ENCODE measurements around the gene TKT.
A peak's percentile ranks its signal among the peaks of the same experiment; 100 is the strongest.
"Not testable (repeated sequence)": the region's sequence is repeated elsewhere in the genome, so short reads cannot be mapped to it uniquely, and the experiment has no call there.

TKT gene
- long read RNA-seq, donor 1, full-length matches to known transcripts = 35 of 73 reads
- long read RNA-seq, donor 1, partial matches to known transcripts = 38 of 73 reads
- long read RNA-seq, donor 1, other reads (novel, unspliced or antisense) = 0 of 73 reads
- long read RNA-seq, donor 2, transcript TKT-208 (14 exons, 3,010 nt) = major isoform, 17 of 39 reads
- long read RNA-seq, donor 2, partial matches to known transcripts = 20 of 39 reads
- long read RNA-seq, donor 2, other reads (novel, unspliced or antisense) = 0 of 39 reads
- long read RNA-seq, donor 3, transcript TKT-208 (14 exons, 3,010 nt) = major isoform, 13 of 29 reads
- long read RNA-seq, donor 3, partial matches to known transcripts = 13 of 29 reads
- long read RNA-seq, donor 3, other reads (novel, unspliced or antisense) = 0 of 29 reads
- long read RNA-seq, donor 4, transcript TKT-208 (14 exons, 3,010 nt) = major isoform, 18 of 80 reads
- long read RNA-seq, donor 4, partial matches to known transcripts = 56 of 80 reads
- long read RNA-seq, donor 4, other reads (novel, unspliced or antisense) = 0 of 80 reads
- long read RNA-seq, donor 5, transcript TKT-208 (14 exons, 3,010 nt) = major isoform, 36 of 69 reads
- long read RNA-seq, donor 5, partial matches to known transcripts = 27 of 69 reads
- long read RNA-seq, donor 5, other reads (novel, unspliced or antisense) = 5 of 69 reads
- long read RNA-seq, donor 6, full-length matches to known transcripts = 25 of 78 reads
- long read RNA-seq, donor 6, partial matches to known transcripts = 53 of 78 reads
- long read RNA-seq, donor 6, other reads (novel, unspliced or antisense) = 0 of 78 reads
- long read RNA-seq, donor 7, transcript TKT-208 (14 exons, 3,010 nt) = major isoform, 23 of 98 reads
- long read RNA-seq, donor 7, transcript TKT-207 (8 exons, 1,972 nt) = minor isoform, 6 of 98 reads
- long read RNA-seq, donor 7, partial matches to known transcripts = 62 of 98 reads
- long read RNA-seq, donor 7, other reads (novel, unspliced or antisense) = 0 of 98 reads
- long read RNA-seq, donor 8, transcript TKT-208 (14 exons, 3,010 nt) = major isoform, 15 of 36 reads
- long read RNA-seq, donor 8, partial matches to known transcripts = 13 of 36 reads
- long read RNA-seq, donor 8, other reads (novel, unspliced or antisense) = 5 of 36 reads

- peak; percentile 60 for DNase-seq
Observed at GRCh38 chr3:53255775-53256703, at the start of gene TKT. Gene TKT (minus strand): TSS chr3:53256022. CDS start chr3:53255942, 80 bp downstream.

GRCh38 chr3:53303957-53304356, 48.1 kb upstream of the TKT start:
- no peak for DNase-seq

- DNase-seq = no peak
Observed at GRCh38 chr3:53303549-53303948, 47.7 kb upstream of the TKT start.

GRCh38 chr3:53300826-53301225, 45.0 kb upstream of the TKT start:
- DNase-seq = no peak

- DNase-seq = peak; percentile 32
Observed at GRCh38 chr3:53299611-53300023, 43.8 kb upstream of the TKT start.

- DNase-seq = no peak
Observed at GRCh38 chr3:53295410-53295809, 39.6 kb upstream of the TKT start.

GRCh38 chr3:53293867-53294266, 38.0 kb upstream of the TKT start:
- DNase-seq = no peak

GRCh38 chr3:53288214-53288613, 32.4 kb upstream of the TKT start:
- DNase-seq = no peak

- DNase-seq = no peak
Observed at GRCh38 chr3:53287131-53287629, 31.4 kb upstream of the TKT start.

GRCh38 chr3:53286727-53287126, 30.9 kb upstream of the TKT start:
- DNase-seq = no peak

- DNase-seq = no peak
Observed at GRCh38 chr3:53282581-53282980, 26.8 kb upstream of the TKT start.

GRCh38 chr3:53278667-53279066, 22.8 kb upstream of the TKT start:
- DNase-seq = no peak

- no peak for DNase-seq
Observed at GRCh38 chr3:53274938-53275605, 19.2 kb upstream of the TKT start.

GRCh38 chr3:53273146-53273670, 17.4 kb upstream of the TKT start:
- no peak for DNase-seq

GRCh38 chr3:53269888-53270880, 14.4 kb upstream of the TKT start:
- DNase-seq = peak; percentile 36

- not testable (repeated sequence) for DNase-seq
Observed at GRCh38 chr3:53269193-53269592, 13.4 kb upstream of the TKT start.

- DNase-seq = no peak
Observed at GRCh38 chr3:53267766-53268165, 11.9 kb upstream of the TKT start.

- DNase-seq = no peak
Observed at GRCh38 chr3:53264718-53265117, 8.9 kb upstream of the TKT start.

- DNase-seq = no peak
Observed at GRCh38 chr3:53263907-53264306, 8.1 kb upstream of the TKT start.

Data from right kidney (tissue), 9 donors.